ENCODE results near the gene LDLRAD3.

The LDLRAD3 gene

DNA sequence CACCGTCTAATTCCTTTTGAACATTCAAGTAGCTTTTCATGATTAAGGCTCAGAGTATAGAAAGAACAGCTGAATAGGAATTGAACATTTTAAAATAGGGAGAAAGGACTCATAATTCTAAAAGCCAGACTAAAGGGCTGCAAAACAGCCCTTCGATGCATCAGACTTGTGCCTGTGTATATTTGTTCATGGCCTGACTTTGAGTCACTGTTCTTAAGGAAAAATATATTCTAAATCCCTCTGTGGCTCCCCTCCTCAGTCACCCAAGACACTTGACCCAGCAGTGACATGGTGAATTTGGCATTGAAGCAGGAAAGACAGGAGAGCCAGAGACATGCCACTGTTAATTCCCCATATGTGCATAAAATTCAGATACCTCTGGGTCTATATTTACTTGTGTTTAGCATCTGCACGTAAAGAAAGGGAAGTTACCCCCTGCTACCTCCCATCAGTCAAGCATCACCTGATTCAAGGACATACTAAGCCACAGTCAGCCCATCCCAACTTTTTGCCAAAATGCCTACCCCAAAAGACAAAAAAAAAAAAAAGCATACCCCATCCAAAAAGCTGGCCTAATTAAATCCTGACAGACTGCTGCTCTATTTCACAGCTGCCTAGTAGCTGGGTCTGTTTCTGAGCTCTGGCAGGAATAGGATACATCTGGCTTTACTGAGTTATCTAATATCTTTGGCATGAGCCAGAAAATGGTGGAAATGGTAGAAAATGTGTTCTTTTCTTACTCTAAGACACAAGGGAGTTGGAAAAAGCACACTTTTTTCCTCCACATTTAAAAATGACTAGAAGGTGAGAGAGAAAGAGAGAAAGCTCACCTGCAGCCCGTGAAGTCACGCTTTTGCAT, 251.9 kb downstream of the LDLRAD3 start:
- DNase-seq (ENCODE audit: low read depth in 2 of 3, low spot score in 1 of 3) = no peak

DNA sequence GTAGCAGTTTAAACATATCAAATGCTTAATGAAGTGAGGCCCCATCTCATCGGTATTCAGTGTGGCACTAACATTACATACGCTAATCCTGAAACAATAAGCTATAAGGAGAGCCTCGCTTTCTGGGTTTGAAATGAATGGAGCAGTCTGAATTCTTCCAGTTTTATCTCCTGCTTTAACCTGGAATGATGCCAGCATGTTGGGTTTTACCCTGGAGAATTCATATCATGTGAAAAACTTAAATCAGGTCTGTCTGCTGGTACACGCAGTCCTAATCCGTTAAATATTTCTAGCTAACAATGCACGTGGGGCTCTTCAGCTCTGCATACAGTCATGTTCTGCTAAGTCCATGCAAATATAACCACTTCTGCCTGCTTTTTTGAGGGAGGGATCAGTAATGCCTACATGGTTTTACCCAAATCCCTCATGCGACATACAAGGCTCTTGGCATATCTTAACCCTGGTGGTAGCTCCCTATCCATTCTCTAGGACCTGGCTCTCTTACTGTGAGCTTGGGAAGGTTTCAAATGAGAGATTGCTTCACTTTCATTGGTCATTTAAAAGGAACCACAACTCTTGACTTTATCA, 252.6 kb downstream of the LDLRAD3 start:
- DNase-seq (ENCODE audit: low read depth in 2 of 3, low spot score in 1 of 3) = no peak

DNA sequence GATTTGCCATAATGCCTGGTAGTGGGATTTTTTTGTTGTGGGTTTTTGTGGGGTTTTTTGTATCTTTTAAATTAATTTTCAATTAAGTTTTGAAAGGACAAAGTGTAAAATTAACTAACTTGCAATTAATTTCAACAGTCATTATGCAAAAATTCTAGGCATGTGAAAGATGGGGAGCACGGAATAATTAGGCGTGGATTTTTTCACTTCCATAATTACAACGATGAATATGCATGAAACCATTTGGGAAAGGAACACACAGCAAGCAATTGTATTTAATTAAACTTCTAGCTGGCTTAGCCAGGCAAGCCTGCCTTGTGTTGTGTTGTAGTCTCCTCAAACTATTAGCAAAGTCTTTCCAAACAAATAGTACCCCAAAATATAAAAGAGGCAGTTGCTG, 257.5 kb downstream of the LDLRAD3 start:
- DNase-seq (ENCODE audit: low read depth in 2 of 3, low spot score in 1 of 3) = no peak

DNA sequence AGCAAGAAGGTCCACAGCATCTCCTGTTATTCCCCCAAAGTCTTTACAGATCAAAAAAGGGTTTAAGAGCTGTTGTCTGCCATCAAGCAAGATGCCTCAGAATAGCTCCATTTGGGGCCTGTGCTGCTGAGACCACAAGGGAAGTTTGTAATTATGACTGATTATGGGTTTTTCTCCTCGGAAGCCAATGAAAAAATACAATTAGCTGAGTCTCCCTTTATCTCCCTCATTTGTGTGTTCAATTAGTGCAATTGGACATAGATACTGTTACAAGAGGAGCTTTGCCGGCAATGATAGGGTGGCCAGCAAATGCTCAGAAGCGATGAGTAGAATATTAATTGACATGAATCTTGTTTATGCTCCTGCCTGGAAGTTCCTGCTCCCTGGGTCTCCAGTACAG, 261.7 kb downstream of the LDLRAD3 start:
- DNase-seq (ENCODE audit: low read depth in 2 of 3, low spot score in 1 of 3) = no peak

DNA sequence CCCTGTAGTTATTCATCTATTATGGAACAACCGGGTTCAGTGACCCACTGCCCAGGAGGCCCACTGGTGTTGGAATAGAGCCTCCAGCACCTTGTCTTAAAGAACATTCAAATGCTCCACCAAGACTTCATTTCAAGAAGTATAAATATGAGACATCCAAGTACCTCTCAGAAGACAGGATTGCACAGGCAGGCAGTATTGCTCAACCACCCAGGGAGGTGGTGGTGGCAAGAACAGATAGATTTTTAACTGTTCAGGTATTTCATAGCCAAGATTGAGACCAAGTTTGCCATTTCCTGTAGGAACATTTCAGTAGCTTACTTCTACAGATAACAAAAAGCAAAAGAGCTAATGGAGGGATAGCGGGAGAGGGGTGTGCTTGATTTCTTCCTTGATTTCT, 266.7 kb downstream of the LDLRAD3 start:
- no peak for DNase-seq (ENCODE audit: low read depth in 2 of 3, low spot score in 1 of 3)

DNA sequence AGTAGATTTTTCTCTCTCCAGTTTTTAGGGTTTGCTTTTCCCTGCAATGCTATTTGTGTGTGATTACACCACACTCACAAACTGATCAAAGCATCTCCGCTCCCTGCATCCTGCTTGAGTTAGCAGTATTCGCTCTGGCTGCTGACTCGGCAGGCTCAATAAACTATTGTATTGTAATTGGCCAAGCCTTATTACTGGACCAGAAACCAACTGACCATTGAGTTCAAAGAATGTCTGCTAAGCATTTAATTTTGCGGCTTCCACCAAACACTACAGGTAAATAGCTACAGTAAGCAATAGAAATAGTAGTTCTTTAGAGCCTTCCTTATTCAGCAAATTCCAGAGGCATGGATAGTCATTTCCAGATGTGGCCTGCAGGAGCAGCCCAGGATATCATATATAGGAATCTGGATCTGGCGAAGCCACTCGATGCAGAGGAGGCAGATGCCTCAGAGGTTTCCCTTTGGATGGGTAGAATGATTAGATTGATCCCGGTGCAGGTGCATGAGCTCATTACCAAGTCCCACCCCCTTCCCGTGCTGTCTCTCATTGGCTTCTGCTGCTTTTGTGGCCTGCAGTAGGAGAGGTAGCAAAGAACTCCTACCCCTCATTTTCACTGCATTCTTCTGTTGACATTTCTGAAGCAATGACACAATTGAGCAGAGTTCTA, 268.0 kb downstream of the LDLRAD3 start:
- no peak for DNase-seq (ENCODE audit: low read depth in 2 of 3, low spot score in 1 of 3)

DNA sequence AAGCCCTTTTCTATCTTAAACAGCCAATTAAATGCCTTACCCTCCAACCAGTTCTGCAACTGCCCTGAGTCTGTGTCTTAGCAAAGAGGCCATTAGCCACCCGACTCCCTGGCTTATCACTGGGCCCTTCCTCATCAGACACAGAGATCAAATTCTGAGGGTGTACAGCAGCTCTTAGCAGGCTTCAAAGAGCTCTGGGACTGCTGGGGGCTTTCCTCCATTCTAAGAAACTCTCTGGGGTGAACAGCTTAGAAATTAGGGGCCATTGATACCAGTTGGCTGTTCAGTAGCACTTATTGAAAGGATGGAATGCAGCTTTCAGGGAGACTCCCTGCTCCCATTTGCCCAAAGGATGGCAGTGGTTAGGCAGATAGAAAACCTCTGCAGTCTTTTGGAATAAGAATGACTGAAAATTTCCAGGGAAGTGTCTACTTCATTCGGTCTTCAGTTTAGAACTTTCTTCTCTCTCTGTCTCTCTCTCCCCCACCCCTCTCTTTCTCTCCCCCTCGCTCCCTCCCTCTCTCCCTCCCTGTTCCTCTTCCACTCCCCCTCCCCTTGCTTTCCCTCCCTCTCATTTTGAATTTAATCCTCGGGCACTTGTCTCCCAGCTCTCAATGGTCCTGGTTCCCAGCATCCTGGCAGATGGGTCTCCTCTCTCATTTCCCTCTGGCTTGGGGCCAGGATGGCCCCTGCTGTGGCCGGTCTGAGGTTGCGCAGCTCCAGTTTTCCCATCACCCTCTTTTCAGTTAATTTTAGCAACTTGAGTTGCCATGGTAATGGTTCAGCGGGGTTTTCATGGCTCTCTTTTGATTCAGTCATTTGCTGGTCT, 268.9 kb downstream of the LDLRAD3 start:
- DNase-seq (ENCODE audit: low read depth in 2 of 3, low spot score in 1 of 3) = no peak

DNA sequence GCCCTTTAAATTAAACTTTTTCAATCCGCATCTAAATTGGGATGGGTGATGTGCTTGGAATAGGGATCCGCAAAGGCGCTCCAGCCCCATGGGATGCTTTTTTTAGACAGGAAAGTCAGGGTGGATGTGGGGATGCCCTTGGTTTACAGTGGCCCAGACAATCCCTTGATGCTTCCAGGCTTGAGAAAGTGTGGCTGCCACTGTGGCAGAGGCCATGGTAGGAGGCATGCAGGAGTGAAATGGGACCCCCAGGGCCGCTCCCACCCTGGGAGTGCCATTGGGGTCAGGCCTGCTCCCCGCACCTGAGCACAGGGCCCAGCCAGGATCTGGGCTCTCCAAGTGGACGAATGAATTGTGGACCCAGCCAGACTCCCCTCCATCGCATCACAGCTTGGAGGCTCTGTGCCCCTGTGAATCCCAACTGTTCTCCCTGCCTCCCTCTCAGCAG, 269.6 kb downstream of the LDLRAD3 start:
- no peak for DNase-seq (ENCODE audit: low read depth in 2 of 3, low spot score in 1 of 3)

DNA sequence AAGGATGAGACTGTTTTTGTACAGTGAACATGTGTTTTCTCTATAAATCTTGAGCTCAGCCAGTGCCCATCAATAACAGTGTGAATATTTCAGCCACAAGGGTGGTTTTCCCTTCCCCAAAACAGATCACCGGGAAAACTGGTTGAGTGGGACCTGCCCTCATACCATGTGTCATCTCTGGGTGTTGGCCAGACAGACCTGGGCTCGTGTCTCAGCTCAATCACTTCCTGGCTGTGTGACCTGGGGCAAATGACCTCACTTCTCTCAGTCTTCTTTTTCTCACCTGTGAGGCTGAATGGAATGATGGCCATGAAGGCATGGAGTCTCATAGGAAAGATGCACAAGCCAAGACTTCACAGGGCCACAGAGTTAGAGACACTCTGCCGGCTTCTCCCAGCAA, 270.6 kb downstream of the LDLRAD3 start:
- DNase-seq (ENCODE audit: low read depth in 2 of 3, low spot score in 1 of 3) = no peak

DNA sequence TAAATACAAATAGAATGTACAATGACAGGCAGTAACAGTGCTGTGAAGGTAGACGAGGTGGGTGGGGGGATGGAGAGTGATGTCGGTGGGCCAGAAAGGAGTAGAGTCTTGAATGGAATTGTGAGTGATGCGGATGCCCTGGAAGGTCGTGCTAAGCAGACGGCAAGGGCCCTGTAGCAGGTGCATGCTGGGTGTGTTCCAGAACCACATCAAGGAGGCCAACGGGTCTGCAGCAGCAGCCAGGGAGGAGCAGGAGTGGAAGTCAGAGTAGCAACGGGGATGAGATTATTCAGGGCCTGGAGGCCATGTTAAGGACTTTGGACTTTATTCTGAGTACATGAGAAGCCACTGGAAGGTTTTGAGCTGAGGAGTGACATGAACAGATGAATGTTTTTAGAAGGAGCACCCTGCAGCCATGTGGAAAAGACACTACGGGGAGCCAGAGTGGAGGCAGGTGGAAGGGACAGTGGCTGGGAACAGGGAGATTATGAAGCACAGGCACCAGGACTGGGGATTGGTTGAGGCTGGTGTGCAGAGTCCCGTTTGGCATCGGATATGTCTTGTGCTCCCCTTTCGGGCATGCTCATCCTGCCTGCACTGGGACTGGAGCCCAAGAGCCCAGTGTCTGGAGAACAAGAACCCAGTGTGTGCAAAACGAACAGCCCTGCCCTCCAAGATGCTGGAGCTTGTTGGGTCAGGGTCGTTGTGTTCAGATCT, 271.3 kb downstream of the LDLRAD3 start:
- no peak for DNase-seq (ENCODE audit: low read depth in 2 of 3, low spot score in 1 of 3)

DNA sequence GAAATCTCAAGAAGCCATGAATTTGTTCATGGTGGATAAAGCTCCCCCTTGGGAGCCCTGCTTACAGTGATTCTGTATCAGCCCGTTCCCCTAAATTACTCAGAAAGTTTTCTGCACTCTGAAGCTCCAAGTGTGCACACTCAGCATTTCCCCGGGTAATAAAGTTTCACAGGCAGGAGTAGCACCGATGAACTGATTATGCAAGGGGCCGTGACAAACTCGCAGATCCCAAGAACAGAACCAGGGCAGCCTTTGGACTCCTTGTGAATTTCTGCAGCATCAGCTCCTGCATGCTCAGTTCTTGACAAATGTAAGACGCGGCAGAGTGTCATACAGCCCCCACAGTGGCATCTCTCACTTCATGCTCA, 271.8 kb downstream of the LDLRAD3 start:
- DNase-seq (ENCODE audit: low read depth in 2 of 3, low spot score in 1 of 3) = no peak

DNA sequence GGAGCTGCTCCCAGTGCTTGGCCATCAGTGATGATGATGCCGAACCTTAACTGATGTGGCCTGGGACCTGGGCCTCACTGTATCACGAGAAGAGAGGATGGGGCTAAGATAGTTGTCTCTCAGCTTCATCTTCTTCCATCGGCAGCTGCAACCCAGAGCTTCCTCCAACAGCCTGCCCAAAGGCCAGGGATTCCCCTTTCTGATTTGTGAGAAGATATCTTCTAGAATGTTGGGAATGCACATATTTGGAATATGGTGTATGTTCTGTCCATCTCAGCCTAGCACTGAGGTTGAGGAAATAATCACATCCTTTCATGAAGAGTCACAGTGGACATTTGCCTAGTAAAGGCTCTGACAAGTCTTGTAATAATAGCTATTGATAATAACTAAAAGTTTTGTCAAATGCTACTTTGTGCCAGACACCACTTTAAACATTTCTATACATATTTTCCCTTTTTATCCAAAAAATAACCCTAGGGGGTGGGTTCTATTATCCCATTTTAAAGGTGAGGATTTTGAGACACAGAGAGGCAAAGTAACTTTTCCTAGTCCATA, 272.3 kb downstream of the LDLRAD3 start:
- no peak for DNase-seq (ENCODE audit: low read depth in 2 of 3, low spot score in 1 of 3)

DNA sequence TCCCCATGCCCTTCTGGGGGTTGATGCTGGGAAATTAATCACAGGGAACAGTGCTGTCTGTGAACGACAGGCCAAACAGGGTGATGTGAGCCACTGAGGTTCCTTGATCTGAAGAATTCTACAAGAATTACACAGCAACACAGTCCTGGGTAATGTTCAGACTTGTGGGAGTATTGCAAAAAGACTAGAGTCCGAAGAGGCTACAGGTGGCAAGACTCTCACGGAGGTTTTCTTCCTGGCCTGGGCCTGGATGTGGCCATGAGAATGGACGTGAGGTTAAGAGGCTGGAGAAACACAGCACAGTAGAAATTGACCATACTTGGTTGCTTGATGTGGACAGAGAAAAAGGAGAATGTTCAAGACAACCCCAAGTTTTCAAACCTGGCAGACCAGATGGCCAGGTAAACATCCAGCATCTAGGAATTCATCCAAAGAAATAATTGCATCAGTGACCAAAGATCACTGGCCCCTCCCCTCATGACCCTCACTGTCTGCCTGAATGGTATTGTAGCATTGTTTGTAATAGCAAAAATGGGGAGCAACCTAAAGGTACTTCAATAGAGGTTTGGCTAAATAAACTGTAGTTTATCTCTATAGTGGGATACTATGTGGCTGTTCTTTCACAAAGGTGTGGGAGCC, 274.5 kb downstream of the LDLRAD3 start:
- no peak for DNase-seq (ENCODE audit: low read depth in 2 of 3, low spot score in 1 of 3)

DNA sequence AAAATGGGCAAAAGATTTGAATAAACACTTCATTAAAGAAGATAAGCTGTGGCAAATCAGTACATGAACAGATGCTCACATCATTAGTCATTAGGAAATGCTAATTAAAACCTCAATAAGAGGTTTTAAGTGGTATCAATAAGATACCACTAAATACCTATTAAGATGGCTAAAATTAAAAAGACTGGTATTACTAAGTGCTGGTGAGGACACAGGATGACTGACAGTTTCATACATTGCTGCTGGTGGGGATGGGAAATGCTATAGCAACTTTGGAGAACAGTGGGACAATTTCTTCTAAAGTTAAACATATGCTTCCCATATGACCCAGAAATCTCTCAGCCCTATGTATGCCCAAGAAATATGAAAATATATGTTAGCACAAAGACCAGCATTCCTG, 276.1 kb downstream of the LDLRAD3 start:
- DNase-seq (ENCODE audit: low read depth in 2 of 3, low spot score in 1 of 3) = no peak

DNA sequence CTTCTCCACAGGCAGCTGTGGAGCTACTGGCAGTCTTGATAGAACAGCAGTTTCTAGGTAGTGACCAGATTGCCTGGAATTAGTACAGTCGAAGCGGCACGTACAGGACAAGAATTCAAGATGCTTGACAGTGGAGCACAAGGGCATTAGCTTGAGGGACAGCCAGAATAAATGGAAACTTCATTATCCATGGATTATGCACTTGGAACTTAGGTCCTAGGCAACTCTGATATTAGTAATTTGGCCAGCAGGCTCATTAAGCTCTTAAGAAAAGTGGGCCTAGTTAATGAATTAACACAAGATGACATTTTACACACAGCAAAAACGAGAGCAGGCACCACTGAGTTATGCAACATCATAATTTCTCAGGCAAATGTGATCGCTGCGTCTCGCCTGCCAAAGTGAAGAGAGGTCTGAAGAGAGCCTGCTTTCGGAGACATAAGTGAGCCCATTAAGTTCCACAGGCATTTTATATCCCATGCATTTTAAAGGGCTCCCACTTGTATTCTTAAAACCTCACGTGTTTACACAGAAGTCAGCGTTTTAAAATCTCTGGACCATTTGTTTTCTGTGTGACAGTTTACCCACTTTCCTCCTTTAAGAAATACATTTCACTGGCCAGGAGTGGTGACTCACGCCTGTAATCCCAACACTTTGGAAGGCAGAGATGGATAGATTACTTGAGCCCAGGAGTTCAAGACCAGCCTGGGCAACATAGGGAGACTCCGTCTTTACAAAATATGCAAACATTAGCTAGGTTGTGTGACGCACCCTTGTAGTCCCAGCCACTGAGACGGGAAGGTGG, 279.2 kb downstream of the LDLRAD3 start:
- DNase-seq (ENCODE audit: low read depth in 2 of 3, low spot score in 1 of 3) = no peak

DNA sequence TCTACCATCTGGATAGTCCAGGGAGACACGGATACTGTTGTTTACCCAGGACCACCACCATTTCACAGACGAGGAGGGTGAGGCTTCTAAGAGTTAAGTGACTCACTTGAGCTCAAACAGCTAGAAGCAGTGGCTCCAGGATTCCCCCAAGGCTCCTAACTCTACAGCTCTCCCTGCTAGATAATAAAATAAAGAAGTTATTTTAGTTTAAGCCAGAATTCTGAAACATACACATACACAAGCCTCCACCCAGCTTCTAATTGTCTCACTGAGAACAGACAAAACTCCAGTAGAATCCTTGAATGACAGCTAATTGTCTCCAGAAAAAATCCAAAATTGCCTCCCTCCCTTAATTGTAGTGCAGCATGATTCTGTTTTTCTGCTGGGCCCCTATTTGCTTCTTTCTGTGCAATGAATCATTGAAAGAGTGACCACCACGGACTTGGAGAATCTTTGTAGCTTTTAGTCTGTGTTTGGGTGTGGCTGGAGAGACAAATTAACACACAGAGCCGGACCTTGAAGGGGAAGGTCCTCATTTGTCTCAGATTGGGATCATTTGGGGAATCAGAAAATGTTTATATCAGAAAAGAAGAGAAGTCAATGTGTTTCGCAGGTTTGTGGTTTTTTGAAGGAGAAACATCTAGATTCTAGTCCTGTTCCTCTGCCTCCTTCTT, 280.5 kb downstream of the LDLRAD3 start:
- no peak for DNase-seq (ENCODE audit: low read depth in 2 of 3, low spot score in 1 of 3)

DNA sequence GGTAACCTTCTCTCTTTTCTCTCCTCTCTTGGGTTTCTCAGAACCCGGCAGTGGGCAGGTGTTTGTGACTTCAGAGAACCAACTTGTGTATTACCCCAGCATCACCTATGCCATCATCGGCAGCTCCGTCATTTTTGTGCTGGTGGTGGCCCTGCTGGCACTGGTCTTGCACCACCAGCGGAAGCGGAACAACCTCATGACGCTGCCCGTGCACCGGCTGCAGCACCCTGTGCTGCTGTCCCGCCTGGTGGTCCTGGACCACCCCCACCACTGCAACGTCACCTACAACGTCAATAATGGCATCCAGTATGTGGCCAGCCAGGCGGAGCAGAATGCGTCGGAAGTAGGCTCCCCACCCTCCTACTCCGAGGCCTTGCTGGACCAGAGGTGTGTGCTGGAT, 283.2 kb downstream of the LDLRAD3 start:
- DNase-seq (ENCODE audit: low read depth in 2 of 3, low spot score in 1 of 3) = no peak

DNA sequence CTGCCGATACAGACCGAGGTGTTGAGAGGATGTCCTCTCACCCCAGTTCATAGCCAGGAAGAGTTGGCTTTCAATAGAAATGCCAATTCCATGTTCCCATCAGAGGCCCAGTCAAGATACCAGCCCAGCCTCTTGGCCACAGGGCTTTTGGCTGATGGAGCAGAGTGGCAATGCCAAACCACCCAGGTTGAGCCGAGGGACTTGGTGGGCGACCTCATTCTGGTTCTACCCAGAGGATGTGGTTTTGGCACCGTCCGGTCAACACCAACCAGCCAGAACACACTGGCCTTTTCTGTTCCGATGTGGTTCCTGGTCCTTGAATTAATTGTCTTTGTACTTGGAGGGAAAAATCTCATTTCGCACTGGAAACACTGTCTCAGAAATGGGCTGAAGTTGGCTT, 284.8 kb downstream of the LDLRAD3 start:
- no peak for DNase-seq (ENCODE audit: low read depth in 2 of 3, low spot score in 1 of 3)

Data from stimulated activated CD4-positive, alpha-beta T cell treated with anti-CD3 and anti-CD28 coated beads, Interleukin-12 subunit alpha, Interleukin-12 subunit beta, amount 100 ng/mL, for 48 hours (primary cell).